Activated T-cell treated with anti-CD3 and anti-CD28 coated beads, Interleukin-2, amount 50 U/mL, for 4 hours (primary cell): ENCODE data around the gene DIP2A. TPM values are rescaled to one million over a fixed set of nuclear protein-coding genes. Genes with fewer than 3 reads are reported as not detected.
A peak's percentile ranks its signal among the peaks of the same experiment; 100 is the strongest.

Experiments
- ATAC-seq, 2 donors: fragments of 200-7000 bp; cut with Tn5 transposase; one replicate each; pipeline ENCODE4 v1.10.0; 2021
- DNase-seq: peaks from one replicate; pipeline ENCODE4 v3.0.0-alpha.2; 2020
- H3K27me3 Mint-ChIP-seq: one replicate; pipeline ENCODE4 v1.8.0; 2021; ENCODE audit warnings: low read depth, mixed read lengths
- H3K36me3 Mint-ChIP-seq: one replicate; pipeline ENCODE4 v1.8.0; 2022; ENCODE audit warnings: mixed read lengths; ENCODE audit not compliant: insufficient read depth
- H3K4me1 Mint-ChIP-seq: one replicate; pipeline ENCODE4 v1.8.0; 2021; ENCODE audit warnings: low read depth, mixed read lengths
- H3K4me3 Mint-ChIP-seq: one replicate; pipeline ENCODE4 v1.8.0; 2021; ENCODE audit warnings: mild to moderate bottlenecking, moderate library complexity, mixed read lengths
- H3K9me3 Mint-ChIP-seq: one replicate; pipeline ENCODE4 v1.8.0; 2021; ENCODE audit warnings: mixed read lengths
- total RNA-seq, 3 donors: library from RNA; stranded (reverse); gene quantifications; one replicate each; pipeline ENCODE4 v1.2.1, GENCODE V29; 2021

DIP2A gene
- total RNA-seq, 3 donors from 2014 or later: 17.8 to 19.5 (median 18.9) TPM

DNA sequence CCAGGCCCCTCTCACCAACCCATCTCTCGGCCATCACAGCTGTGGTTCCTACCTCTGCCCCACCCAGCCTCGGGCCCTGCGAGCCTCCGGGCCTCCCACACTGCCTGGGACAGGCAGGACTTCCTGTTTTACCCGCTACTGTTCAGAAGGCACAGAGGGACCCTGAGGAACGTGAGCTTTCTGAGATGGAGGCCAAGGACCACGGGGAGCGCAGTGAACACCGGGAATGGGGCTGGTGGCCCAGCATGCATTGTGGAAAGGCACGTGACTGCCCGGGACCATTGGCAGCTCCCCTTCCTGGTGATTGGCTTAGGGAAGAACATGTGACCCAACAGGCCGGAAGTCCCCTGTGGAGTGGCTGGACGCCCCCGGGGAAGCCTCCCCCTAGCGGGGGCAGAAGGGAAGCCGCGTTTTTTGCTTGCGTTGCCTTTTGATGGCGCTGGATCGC, 139.2 kb downstream of the DIP2A start:
- Mint-ChIP-seq H3K9me3 (peaks cover 9% of the 10 kb centered on the region), H3K27me3 (no peaks in the 10 kb centered on the region), H3K4me1 (peaks cover 5% of the 10 kb centered on the region), H3K4me3 (no peak overlapping the region), H3K36me3 (peaks cover 1% of the 10 kb centered on the region)
- DNase-seq (no peak), ATAC-seq (no peak)

DNA sequence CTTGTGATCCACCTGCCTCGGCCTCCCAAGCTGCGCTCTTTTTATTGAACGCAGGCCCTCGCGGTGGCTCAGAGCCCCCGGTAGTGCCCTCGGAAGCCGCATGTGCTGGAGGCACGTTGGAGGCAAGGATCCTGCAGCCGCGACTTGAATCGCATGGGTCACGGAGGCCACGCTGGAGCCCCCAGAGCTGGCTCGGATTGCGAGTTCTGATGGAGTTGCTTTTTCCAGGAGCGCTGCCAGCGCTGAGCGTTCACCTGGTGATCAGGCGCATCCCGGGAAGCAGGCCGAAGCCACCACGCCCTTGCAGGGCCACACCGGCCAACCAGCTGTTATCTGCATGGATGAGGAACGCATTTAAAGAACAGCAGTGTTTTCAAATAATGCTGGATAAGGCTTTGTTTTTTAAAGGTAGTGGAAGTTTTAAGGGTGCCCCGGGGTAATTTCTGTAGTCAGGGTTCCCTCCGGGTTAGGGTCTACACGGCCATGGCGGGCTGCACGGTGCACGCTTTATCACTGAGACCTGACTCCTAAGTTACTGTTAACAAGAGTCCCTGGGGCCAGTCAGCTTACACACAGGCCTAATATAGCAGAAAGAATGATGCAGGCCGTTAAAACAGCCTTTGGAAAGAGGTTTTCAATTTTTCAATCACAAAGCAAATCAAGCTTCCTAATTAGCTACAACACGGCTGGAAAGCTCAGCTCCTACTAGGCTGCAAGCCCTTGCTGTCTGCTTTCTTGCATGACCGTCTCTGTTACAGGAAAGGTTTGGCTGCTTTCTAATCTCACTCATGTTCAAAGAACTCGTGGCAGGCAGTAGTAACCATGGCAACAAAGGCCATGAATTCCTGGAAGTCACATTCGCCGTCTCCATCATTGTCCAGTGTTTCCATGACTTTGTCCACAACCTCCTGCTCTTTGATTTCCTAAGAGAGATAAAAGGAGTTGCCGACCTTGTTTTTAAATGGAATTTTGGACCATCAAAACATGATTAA, 140.2 kb downstream of the DIP2A start:
- Mint-ChIP-seq H3K9me3 (peaks cover under 1% of the 10 kb centered on the region), H3K4me1 (peaks cover 5% of the 10 kb centered on the region), H3K4me3 (no peak overlapping the region), H3K27me3 (no peaks in the 10 kb centered on the region), H3K36me3 (no peaks in the 10 kb centered on the region)
- DNase-seq (no peak), ATAC-seq (no peak)

GRCh38 chr21:46600305-46600704, 141.6 kb downstream of the DIP2A start:
- Mint-ChIP-seq H3K4me1 (peaks cover 12% of the 10 kb centered on the region), H3K36me3 (no peaks in the 10 kb centered on the region), H3K9me3 (no peaks in the 10 kb centered on the region), H3K4me3 (no peak overlapping the region), H3K27me3 (no peaks in the 10 kb centered on the region)
- ATAC-seq (no peak), DNase-seq (no peak)

DNA sequence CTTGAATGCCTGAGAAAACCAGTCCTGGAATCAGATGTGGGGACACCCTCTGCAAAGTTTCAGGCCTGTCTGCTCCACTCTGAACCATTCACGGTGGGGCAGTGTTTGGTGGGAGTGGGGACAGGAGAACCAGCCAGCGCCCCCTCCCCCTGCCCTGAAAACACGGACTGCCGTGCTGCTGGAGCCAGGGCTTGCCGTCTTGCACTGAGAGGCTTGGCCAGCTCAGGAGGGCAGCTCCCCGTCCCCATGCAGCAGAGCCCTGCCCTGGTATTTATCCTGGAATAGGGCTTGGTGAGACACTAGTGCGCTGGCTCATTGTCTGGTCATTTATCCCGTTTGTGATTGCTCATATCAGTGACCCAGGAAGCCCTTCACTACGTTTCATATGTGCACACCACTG, 142.3 kb downstream of the DIP2A start:
- Mint-ChIP-seq H3K9me3 (no peaks in the 10 kb centered on the region), H3K27me3 (no peaks in the 10 kb centered on the region), H3K4me1 (peaks cover 19% of the 10 kb centered on the region), H3K4me3 (no peak overlapping the region), H3K36me3 (no peaks in the 10 kb centered on the region)
- ATAC-seq (no peak), DNase-seq (no peak)

DNA sequence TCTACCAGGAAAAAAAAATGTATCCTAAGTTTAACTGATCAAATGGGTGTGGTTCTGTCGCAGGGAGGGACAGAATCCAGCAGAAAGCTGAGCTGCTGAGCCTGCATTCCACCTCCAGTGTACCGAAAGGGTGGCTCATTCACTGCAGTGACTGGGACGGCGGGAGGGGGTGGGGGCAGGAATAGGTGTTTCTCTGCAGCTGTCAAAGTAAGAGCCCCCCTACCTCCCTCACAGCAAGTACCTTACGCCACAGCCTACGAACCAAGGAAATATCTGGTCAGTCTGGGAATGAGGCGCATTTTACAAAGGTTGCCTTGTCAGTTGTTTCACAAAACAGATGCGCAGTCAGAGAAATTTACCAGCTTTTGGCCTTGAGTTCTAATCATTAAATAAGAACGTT, 144.5 kb downstream of the DIP2A start:
- Mint-ChIP-seq H3K4me3 (no peak overlapping the region), H3K27me3 (no peaks in the 10 kb centered on the region), H3K4me1 (peaks cover 36% of the 10 kb centered on the region), H3K9me3 (no peaks in the 10 kb centered on the region), H3K36me3 (no peaks in the 10 kb centered on the region)
- ATAC-seq (no peak), DNase-seq (no peak)

DNA sequence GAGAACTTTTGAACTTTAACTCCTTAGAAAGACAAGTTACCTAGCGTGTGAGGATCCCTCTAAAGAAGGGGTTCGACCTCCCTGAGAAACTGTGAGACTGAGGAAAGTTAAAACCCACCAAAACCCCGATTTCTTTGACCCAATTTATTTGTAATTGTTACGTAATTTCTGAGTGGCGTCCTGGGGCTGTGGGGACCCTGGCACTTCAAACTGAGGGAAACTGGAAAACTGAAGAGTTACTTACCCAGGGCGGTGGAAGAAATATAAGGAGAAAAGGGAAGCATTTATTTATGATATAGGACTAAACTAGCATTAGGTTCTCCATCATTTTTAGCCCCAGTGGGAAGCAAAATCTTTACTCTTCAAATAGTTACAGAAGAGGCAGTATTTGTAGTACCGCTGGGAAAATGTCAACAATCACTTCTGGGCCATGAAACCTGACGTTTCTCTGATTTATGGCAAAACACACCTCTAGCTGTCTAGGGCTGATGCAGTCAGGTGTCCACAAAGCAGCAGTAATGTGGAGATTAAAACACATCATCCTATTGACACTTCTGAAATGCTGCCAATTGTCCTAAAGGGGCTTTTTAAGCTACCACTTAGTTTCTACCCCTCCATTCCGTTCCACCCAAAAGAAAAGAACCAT, 145.8 kb downstream of the DIP2A start:
- Mint-ChIP-seq H3K36me3 (no peaks in the 10 kb centered on the region), H3K4me1 (peaks cover 32% of the 10 kb centered on the region), H3K27me3 (no peaks in the 10 kb centered on the region), H3K4me3 (no peak overlapping the region), H3K9me3 (no peaks in the 10 kb centered on the region)
- DNase-seq: no peak
- no peak for ATAC-seq

DNA sequence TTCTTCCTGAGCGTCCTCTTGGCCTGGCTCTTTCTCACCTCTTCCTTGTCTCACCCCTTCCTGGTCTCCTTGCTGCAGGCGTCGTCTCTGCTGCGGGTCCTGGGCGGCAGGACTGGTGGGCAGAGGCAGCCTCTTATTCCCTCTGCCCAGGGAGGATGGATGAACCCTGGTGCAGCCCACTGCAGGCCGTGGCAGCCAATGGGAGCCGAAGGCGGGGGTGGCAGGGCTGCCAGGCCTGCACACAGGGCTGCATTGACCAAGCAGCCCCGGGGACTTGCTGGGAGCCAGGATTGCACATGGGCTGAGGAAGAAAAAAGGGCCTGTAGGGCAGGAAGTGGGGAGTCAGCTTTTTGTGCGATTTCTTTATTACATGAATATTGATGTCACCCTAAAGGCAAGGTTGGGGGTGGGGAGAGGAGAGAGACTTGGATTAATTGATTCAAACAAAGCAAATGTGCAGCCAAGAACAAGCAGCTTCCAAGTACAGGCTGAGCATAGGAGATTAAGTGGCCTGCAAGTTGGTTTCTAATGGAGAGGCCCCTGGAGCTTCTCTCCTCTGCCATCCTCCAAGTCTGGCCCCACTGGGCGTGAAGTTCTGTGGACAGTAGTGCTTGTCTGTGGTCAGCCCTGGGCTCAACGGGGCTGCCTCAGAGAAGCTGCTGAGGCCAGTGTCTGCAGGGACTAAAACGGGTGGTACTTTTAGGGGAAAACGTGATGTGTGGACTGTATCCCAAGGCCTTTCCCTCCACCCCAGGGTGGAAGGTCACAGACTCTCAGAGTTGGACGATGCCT, 146.5 kb downstream of the DIP2A start, which contains the start of gene S100B:
S100B (minus strand) TSS at position 108 of the 792 bp plus-strand sequence. CDS start 2,667 bp downstream, outside the sequence.
- H3K36me3 Mint-ChIP-seq: no peaks in the 10 kb centered on the region
- peak; percentile 23 to 35 for ATAC-seq
- H3K9me3 Mint-ChIP-seq: no peaks in the 10 kb centered on the region
- no peak within 1 kb of the TSS for H3K4me3 Mint-ChIP-seq
- peaks cover 31% of the 10 kb centered on the region for H3K4me1 Mint-ChIP-seq
- H3K27me3 Mint-ChIP-seq: no peaks in the 10 kb centered on the region
- no peak for DNase-seq

DNA sequence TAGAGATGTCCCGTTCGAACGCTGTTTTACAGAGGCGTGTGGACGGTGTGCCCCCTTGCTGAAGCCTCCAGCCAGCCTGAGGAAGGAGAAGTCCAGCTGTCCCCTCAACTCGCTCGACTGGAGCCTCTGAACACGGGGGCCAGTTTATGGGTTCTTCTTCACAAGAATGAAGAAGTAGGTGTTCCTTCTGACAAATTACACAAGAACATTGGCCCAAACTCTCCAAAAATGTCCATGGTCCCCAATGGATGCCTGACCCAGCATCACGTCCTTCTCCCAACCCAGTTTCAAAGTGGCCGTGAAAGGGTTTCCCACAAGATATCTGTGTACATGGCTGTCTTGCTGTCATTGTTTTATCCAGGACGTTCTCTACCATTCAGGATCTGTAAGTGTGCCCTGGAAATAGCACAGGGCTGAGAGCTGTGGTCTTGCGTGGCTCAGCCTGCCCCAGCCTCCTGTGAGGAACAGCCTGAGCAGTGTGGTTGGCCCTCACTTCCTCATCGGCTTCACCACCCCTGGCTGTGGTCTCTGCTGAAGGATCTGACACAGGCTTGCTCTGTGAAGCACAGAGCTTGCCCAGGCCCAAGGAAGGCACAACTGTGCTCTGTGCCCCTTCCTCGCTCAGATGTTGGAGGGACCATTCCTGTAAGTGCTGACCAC, 147.2 kb downstream of the DIP2A start:
- H3K4me3 Mint-ChIP-seq: no peak overlapping the region
- no peaks in the 10 kb centered on the region for H3K36me3 Mint-ChIP-seq
- peaks cover 31% of the 10 kb centered on the region for H3K4me1 Mint-ChIP-seq
- no peaks in the 10 kb centered on the region for H3K27me3 Mint-ChIP-seq
- peak; percentile 35 for DNase-seq
- peak; percentile 86 to 87 for ATAC-seq
- no peaks in the 10 kb centered on the region for H3K9me3 Mint-ChIP-seq

DNA sequence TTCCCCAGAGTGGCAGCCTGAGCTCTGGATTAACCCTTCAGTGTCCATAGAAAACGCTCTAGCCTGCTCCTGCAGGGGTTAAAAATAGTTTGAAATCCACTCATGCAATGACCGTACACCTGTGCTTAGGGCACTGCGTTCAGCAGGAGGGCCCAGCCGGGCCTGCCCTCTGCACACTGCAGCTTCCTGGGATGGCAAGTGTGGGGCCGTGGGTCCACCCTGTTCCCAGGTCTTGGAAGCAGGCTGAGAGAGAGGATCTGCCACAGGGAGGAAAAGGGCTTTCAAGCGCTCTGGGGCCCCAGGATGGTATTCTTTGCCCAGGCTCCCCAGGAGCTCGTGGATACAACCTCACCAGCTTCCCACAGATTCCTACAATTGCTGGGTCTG, 147.7 kb downstream of the DIP2A start:
- Mint-ChIP-seq H3K27me3 (no peaks in the 10 kb centered on the region), H3K4me1 (peaks cover 31% of the 10 kb centered on the region), H3K9me3 (no peaks in the 10 kb centered on the region), H3K4me3 (no peak overlapping the region), H3K36me3 (no peaks in the 10 kb centered on the region)
- ATAC-seq (peak in 1 of 2 donors; percentile 30), DNase-seq (no peak)

DNA sequence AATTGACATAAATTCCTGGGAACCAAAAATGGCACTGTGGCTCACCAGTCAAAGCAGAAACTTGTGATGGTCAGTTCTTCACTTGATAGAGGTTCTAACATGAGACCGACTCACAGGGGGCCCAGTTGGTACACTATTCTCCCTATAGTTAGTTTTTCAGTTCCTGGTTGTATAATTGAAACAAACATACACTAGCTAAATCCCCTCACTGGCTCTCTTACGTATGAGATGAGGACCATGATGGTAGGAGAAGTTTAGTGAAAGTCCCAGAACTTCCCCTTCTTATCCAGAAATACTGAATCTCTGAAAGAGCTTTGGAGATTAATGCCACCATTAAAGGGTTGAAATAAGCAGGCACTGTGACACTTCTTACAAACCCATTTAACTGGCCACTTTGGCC, 148.9 kb downstream of the DIP2A start:
- H3K4me3 Mint-ChIP-seq: no peak overlapping the region

DNA sequence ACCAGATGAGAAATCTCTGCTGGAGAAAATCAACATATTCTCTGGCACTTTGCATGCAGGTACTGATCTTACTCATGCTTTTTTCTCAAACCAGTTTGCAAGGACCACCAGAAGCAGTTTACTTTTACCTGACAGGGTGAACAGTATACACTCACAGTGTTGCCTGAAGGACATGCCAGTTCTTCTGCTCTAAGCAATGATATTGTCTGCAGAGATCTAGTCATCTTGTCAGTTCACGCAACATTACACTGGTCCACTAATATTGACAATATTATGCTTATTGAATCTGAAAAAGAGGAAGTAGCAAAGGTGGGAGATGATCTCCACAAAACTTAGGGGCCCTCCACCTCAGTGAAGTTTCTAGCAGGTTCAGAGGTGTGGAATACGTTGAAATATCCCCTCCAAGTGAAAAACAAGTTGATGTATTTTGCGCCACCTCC, 150.0 kb downstream of the DIP2A start:
- no peaks in the 10 kb centered on the region for H3K36me3 Mint-ChIP-seq
- H3K4me1 Mint-ChIP-seq: peaks cover 31% of the 10 kb centered on the region
- no peak overlapping the region for H3K4me3 Mint-ChIP-seq
- no peaks in the 10 kb centered on the region for H3K27me3 Mint-ChIP-seq
- no peaks in the 10 kb centered on the region for H3K9me3 Mint-ChIP-seq
- DNase-seq: no peak
- ATAC-seq: no peak

More for the DNA sequence above, 148.9 kb downstream of the DIP2A start:
- no peak for DNase-seq
- Mint-ChIP-seq H3K4me1 (peaks cover 31% of the 10 kb centered on the region), H3K9me3 (no peaks in the 10 kb centered on the region), H3K36me3 (no peaks in the 10 kb centered on the region), H3K27me3 (no peaks in the 10 kb centered on the region)
- ATAC-seq: no peak

GRCh38 chr21:46610018-46610701, 151.5 kb downstream of the DIP2A start:
- no peaks in the 10 kb centered on the region for H3K36me3 Mint-ChIP-seq
- H3K4me1 Mint-ChIP-seq: peaks cover 25% of the 10 kb centered on the region
- H3K9me3 Mint-ChIP-seq: no peaks in the 10 kb centered on the region
- ATAC-seq (no peak), DNase-seq (no peak)
- H3K4me3 Mint-ChIP-seq: no peak overlapping the region
- no peaks in the 10 kb centered on the region for H3K27me3 Mint-ChIP-seq

GRCh38 chr21:46613391-46613790, 154.7 kb downstream of the DIP2A start:
- Mint-ChIP-seq H3K36me3 (no peaks in the 10 kb centered on the region), H3K4me1 (no peaks in the 10 kb centered on the region), H3K9me3 (peaks cover 3% of the 10 kb centered on the region), H3K4me3 (no peak overlapping the region), H3K27me3 (peaks cover 3% of the 10 kb centered on the region)
- no peak for DNase-seq
- no peak for ATAC-seq
